ENCODE data around the gene IQGAP2. TPM values are rescaled to one million over a fixed set of nuclear protein-coding genes. Genes with fewer than 3 reads are reported as not detected.
"Not testable (repeated sequence)": the region's sequence is repeated elsewhere in the genome, so short reads cannot be mapped to it uniquely, and the experiment has no call there.

Gene IQGAP2
- 10 to 100 TPM in 1 of 3 donors, 1 to 10 TPM in 2; 5.6 to 17.8 (median 7.0) TPM for polyA plus RNA-seq

GRCh38 chr5:76402886-76403765 is at the start of gene IQGAP2:
IQGAP2 (plus strand) TSS chr5:76403285; CDS start chr5:76403546, 261 bp downstream.
- H3K27ac ChIP-seq (ENCODE audit: low read depth, low read length) = no peak within 1 kb of the TSS
- 0% methylated on average over 82 to 92 of the region's 92 CpGs for WGBS, 3 donors

GRCh38 chr5:76356887-76357286 is 46.2 kb upstream of the IQGAP2 start:
- WGBS, 3 donors = 88 to 90% (median 89%) methylated on average over 5 of the region's 5 CpGs
- no peak overlapping the region for H3K27ac ChIP-seq (ENCODE audit: low read depth, low read length)

GRCh38 chr5:76363352-76364225 is 39.5 kb upstream of the IQGAP2 start:
- 37 to 62% (median 60%) methylated on average over 17 of the region's 17 CpGs for WGBS, 3 donors

GRCh38 chr5:76364226-76364589 is 38.9 kb upstream of the IQGAP2 start:
- 30 to 85% (median 79%) methylated on average over 2 of the region's 2 CpGs for WGBS, 3 donors
- no peak overlapping the region for H3K27ac ChIP-seq (ENCODE audit: low read depth, low read length)

More at GRCh38 chr5:76363352-76364225, 39.5 kb upstream of the IQGAP2 start:
- H3K27ac ChIP-seq (ENCODE audit: low read depth, low read length) = no peak overlapping the region

- H3K27ac ChIP-seq (ENCODE audit: low read depth, low read length) = no peak overlapping the region
Measured at GRCh38 chr5:76365561-76365960, 37.5 kb upstream of the IQGAP2 start.

GRCh38 chr5:76366596-76366995 is 36.5 kb upstream of the IQGAP2 start:
- no peak overlapping the region for H3K27ac ChIP-seq (ENCODE audit: low read depth, low read length)
- whole genome bisulfite sequencing, 3 donors = 95 to 97% (median 95%) methylated on average over 2 of the region's 2 CpGs

GRCh38 chr5:76367623-76368371 is 35.3 kb upstream of the IQGAP2 start:
- no peak overlapping the region for H3K27ac ChIP-seq (ENCODE audit: low read depth, low read length)
- 91 to 97% (median 95%) methylated on average over 6 of the region's 6 CpGs for WGBS, 3 donors

- 53 to 62% (median 53%) methylated on average over 1 of the region's 1 CpG for WGBS, 3 donors
- H3K27ac ChIP-seq (ENCODE audit: low read depth, low read length) = no peak overlapping the region
Measured at GRCh38 chr5:76368941-76369340, 34.1 kb upstream of the IQGAP2 start.

- H3K27ac ChIP-seq (ENCODE audit: low read depth, low read length) = not testable (repeated sequence)
- 85 to 92% (median 92%) methylated on average over 6 to 8 of the region's 8 CpGs for WGBS, 3 donors
Measured at GRCh38 chr5:76369668-76370067, 33.4 kb upstream of the IQGAP2 start.

- no peak overlapping the region for H3K27ac ChIP-seq (ENCODE audit: low read depth, low read length)
- 10 to 38% (median 36%) methylated on average over 2 of the region's 2 CpGs for whole genome bisulfite sequencing, 3 donors
Measured at GRCh38 chr5:76371960-76372322, 31.1 kb upstream of the IQGAP2 start.

- WGBS, 3 donors = 61 to 68% (median 67%) methylated on average over 11 of the region's 11 CpGs
- H3K27ac ChIP-seq (ENCODE audit: low read depth, low read length) = no peak overlapping the region
Measured at GRCh38 chr5:76372323-76373054, 30.6 kb upstream of the IQGAP2 start.

GRCh38 chr5:76376148-76376865 is 26.8 kb upstream of the IQGAP2 start:
- 86 to 92% (median 92%) methylated on average over 3 of the region's 3 CpGs for WGBS, 3 donors
- H3K27ac ChIP-seq (ENCODE audit: low read depth, low read length) = no peak overlapping the region

GRCh38 chr5:76376866-76377230 is 26.2 kb upstream of the IQGAP2 start:
- WGBS, 3 donors = 84 to 89% (median 85%) methylated on average over 3 of the region's 3 CpGs
- H3K27ac ChIP-seq (ENCODE audit: low read depth, low read length) = no peak overlapping the region

- H3K27ac ChIP-seq (ENCODE audit: low read depth, low read length) = no peak overlapping the region
- 95 to 99% (median 95%) methylated on average over 6 of the region's 6 CpGs for WGBS, 3 donors
Measured at GRCh38 chr5:76378355-76378754, 24.7 kb upstream of the IQGAP2 start.

GRCh38 chr5:76379316-76379715 is 23.8 kb upstream of the IQGAP2 start:
- no peak overlapping the region for H3K27ac ChIP-seq (ENCODE audit: low read depth, low read length)
- WGBS, 3 donors = 38 to 80% (median 48%) methylated on average over 5 of the region's 5 CpGs

- WGBS, 3 donors = 50 to 75% (median 59%) methylated on average over 1 of the region's 1 CpG
- H3K27ac ChIP-seq (ENCODE audit: low read depth, low read length) = no peak overlapping the region
Measured at GRCh38 chr5:76379855-76380254, 23.2 kb upstream of the IQGAP2 start.

GRCh38 chr5:76380346-76381066 is 22.6 kb upstream of the IQGAP2 start:
- 66 to 83% (median 79%) methylated on average over 7 of the region's 7 CpGs for WGBS, 3 donors
- H3K27ac ChIP-seq (ENCODE audit: low read depth, low read length) = no peak overlapping the region
